Panc1 (cell line): ENCODE results near the gene VPS41. TPM values are rescaled to one million over a fixed set of nuclear protein-coding genes. Genes with fewer than 3 reads are reported as not detected.

Experiments used
- ATAC-seq: fragments of 200-7000 bp; cut with Tn5 transposase; 2 replicates; pipeline ENCODE4 v1.9.1; 2020; ENCODE audit warnings: mild to moderate bottlenecking, moderate library complexity
- BruUV-seq: library from RNA; stranded (reverse); fragments of 400-500 nt; replicated peaks from 2 replicates; lab custom pipeline; 2021; lab: Mats Ljungman, UMichigan
- CTCF ChIA-PET: fragments of 300-600 bp; sonication (Branson Sonifier 250); formaldehyde crosslinking; loops from one replicate; lab custom pipeline; 2022; ENCODE audit warnings: antibody characterized with exemption; lab: Charles Lee
- POLR2A ChIA-PET: fragments of 300-600 bp; sonication (Branson Sonifier 250); formaldehyde crosslinking; loops from one replicate; lab custom pipeline; 2022; ENCODE audit warnings: antibody characterized with exemption; lab: Charles Lee
- DNase-seq: peaks from one replicate; pipeline ENCODE4 v3.0.0-alpha.2; 2010; ENCODE audit warnings: low read depth, low spot score
- H3K27ac ChIP-seq: 2 replicates; pipeline ENCODE4 v1.5.1; 2011; ENCODE audit warnings: mild to moderate bottlenecking, low read length, inconsistent platforms
- H3K27me3 ChIP-seq: fragments of 200-500 bp; sonication (Bioruptor generic); 2 replicates; pipeline ENCODE4 v1.6.0; 2014; ENCODE audit warnings: low read length, inconsistent platforms; ENCODE audit not compliant: control insufficient read depth, insufficient read depth
- H3K36me3 ChIP-seq: fragments of 200-500 bp; sonication (Bioruptor generic); 2 replicates; pipeline ENCODE4 v1.5.1; 2014; ENCODE audit warnings: inconsistent platforms, mild to moderate bottlenecking, low read length, moderate library complexity; ENCODE audit not compliant: control insufficient read depth, insufficient read depth
- H3K4me1 ChIP-seq: 2 replicates; pipeline ENCODE4 v1.5.1; 2011; ENCODE audit warnings: inconsistent platforms, mild to moderate bottlenecking, low read length, moderate library complexity; ENCODE audit not compliant: control insufficient read depth, insufficient read depth
- H3K4me3 ChIP-seq, 2 experiments: 2 replicates each; pipeline ENCODE4 v1.5.1; 2011 to 2012; ENCODE audit warnings: low read depth in 2 of 2, low read length in 2 of 2, mild to moderate bottlenecking in 2 of 2, inconsistent platforms in 1 of 2, moderate library complexity in 1 of 2
- H3K9me3 ChIP-seq: fragments of 200-500 bp; sonication (Bioruptor generic); 2 replicates; pipeline ENCODE4 v1.5.1; 2014; ENCODE audit warnings: low read depth, mild to moderate bottlenecking, inconsistent platforms, low read length, moderate library complexity; ENCODE audit not compliant: control insufficient read depth, insufficient read depth
- CTCF ChIP-seq: fragments of 450-650 bp; IDR thresholded peaks from 2 replicates; pipeline ENCODE4 v1.5.1; 2017; ENCODE audit warnings: mild to moderate bottlenecking
- POLR2AphosphoS5 ChIP-seq: IDR thresholded peaks from 2 replicates; pipeline ENCODE4 v1.6.1; 2012; ENCODE audit warnings: mild to moderate bottlenecking, low read depth, low read length, moderate library complexity
- REST ChIP-seq, 2 experiments: IDR thresholded peaks; 2 replicates each; pipeline ENCODE4 v1.6.1; 2011 to 2012; ENCODE audit warnings: low read depth in 2 of 2, control low read depth in 1 of 2, low read length in 1 of 2, mild to moderate bottlenecking in 1 of 2, moderate library complexity in 1 of 2; ENCODE audit not compliant: insufficient read depth in 1 of 2
- SIN3A ChIP-seq: IDR thresholded peaks from 2 replicates; pipeline ENCODE4 v1.6.1; 2012; ENCODE audit warnings: low read depth, mild to moderate bottlenecking, low read length, moderate library complexity, borderline replicate concordance; ENCODE audit not compliant: insufficient read depth
- TCF7L2 ChIP-seq: IDR thresholded peaks from 2 replicates; pipeline ENCODE4 v1.6.1; 2011; ENCODE audit warnings: mild to moderate bottlenecking, low read depth, low read length, inconsistent platforms
- in situ Hi-C: cut with HindIII; loops from 2 replicates; pipeline ENCODE4 v1.10.0; 2016; ENCODE audit warnings: low sequenced_read_pairs, low pct_unique_long_range_greater_than_20kb
- intact Hi-C: fragments of 100-400 bp; cut with micrococcal nuclease; formaldehyde crosslinking; loops from one replicate; pipeline ENCODE4 v1.10.0; 2022; ENCODE audit not compliant: unreplicated experiment
- total RNA-seq: library from RNA; stranded (reverse); gene quantifications from one replicate; pipeline ENCODE4 v1.2.1, GENCODE V29; 2021; ENCODE audit not compliant: unreplicated experiment

The VPS41 gene
- total RNA-seq, 1 experiment from 2014 or later: 127 TPM

- no peak for DNase-seq
- Histone ChIP-seq H3K4me3 (no peak overlapping the region), H3K9me3 (no peaks in the 10 kb centered on the region), H3K36me3 (no peaks in the 10 kb centered on the region), H3K4me1 (no peaks in the 10 kb centered on the region), H3K27ac (no peak overlapping the region), H3K27me3 (no peaks in the 10 kb centered on the region)
- no peak for TF ChIP-seq TCF7L2
- ATAC-seq: no peak
- in situ Hi-C loops: no loop called here
- intact Hi-C loops: no loop called here
- ChIA-PET CTCF (no interaction called here), POLR2A (no interaction called here)
- no TSS peak for BruUV-seq
These were observed 227.1 kb downstream of the VPS41 start for GRCh38 chr7:38681882-38682281.

GRCh38 chr7:38679419-38679818, 229.6 kb downstream of the VPS41 start:
- ChIA-PET CTCF (no interaction called here), POLR2A (no interaction called here)
- H3K4me3 ChIP-seq: no peak overlapping the region
- no peaks in the 10 kb centered on the region for H3K36me3 ChIP-seq
- ATAC-seq (no peak), DNase-seq (no peak)
- in situ Hi-C loops: no loop called here
- no TSS peak for BruUV-seq
- H3K27ac ChIP-seq: no peak overlapping the region
- intact Hi-C loops: no loop called here
- TF ChIP-seq TCF7L2 (no peak), REST (IDR thresholded peaks at IDR 0.05; ENCODE audit: insufficient read depth in 1 of 2, low read depth in 2 of 2, low read length in 1 of 2) (no peak), POLR2AphosphoS5 (no peak), CTCF (no peak)
- no peaks in the 10 kb centered on the region for H3K9me3 ChIP-seq
- H3K27me3 ChIP-seq: no peaks in the 10 kb centered on the region; the same call in 1 of the 2 replicates
- no peaks in the 10 kb centered on the region for H3K4me1 ChIP-seq

- no peaks in the 10 kb centered on the region for H3K4me1 ChIP-seq
- in situ Hi-C loops: no loop called here
These were observed 230.3 kb downstream of the VPS41 start for GRCh38 chr7:38678698-38679054.

More at GRCh38 chr7:38678698-38679054, 230.3 kb downstream of the VPS41 start:
- intact Hi-C loops: no loop called here
- Histone ChIP-seq H3K27ac (no peak overlapping the region), H3K4me3 (no peak overlapping the region), H3K9me3 (no peaks in the 10 kb centered on the region), H3K27me3 (no peaks in the 10 kb centered on the region; the same call in 1 of the 2 replicates), H3K36me3 (no peaks in the 10 kb centered on the region)
- CTCF ChIA-PET: interaction anchor here (0.7 kb wide), 1 partner anchor 47 kb away, joined by 3 read pairs; no protein-coding TSS in a partner anchor
- no peak for ATAC-seq
- POLR2A ChIA-PET: no interaction called here
- no peak for DNase-seq
- TF ChIP-seq SIN3A: no peak
- no peak for TF ChIP-seq CTCF
- no peak for TF ChIP-seq POLR2AphosphoS5
- TF ChIP-seq TCF7L2: no peak
- no peak for TF ChIP-seq REST (IDR thresholded peaks at IDR 0.05; ENCODE audit: insufficient read depth in 1 of 2, low read depth in 2 of 2, low read length in 1 of 2)
- BruUV-seq: no TSS peak
